Duodenal mucosa (tissue), 2 donors: Measurements from ENCODE around the gene CAPN9.

Experiments
- H3K27ac ChIP-seq: one replicate; pipeline ENCODE4 v1.7.0; 2013; ENCODE audit warnings: low read depth, low read length
- H3K27me3 ChIP-seq, 2 donors: one replicate each; pipeline ENCODE4 v1.7.0; 2013; ENCODE audit warnings: low read length in 2 of 2, control low read depth in 1 of 2; ENCODE audit not compliant: insufficient read depth in 2 of 2, control insufficient read depth in 1 of 2
- H3K36me3 ChIP-seq, 2 donors: one replicate each; pipeline ENCODE4 v1.7.0; 2013; ENCODE audit warnings: low read length in 2 of 2, control low read depth in 1 of 2; ENCODE audit not compliant: insufficient read depth in 2 of 2, control insufficient read depth in 1 of 2
- H3K4me1 ChIP-seq, 2 donors: one replicate each; pipeline ENCODE4 v1.7.0; 2013; ENCODE audit warnings: low read length in 2 of 2, control low read depth in 1 of 2; ENCODE audit not compliant: insufficient read depth in 2 of 2, control insufficient read depth in 1 of 2
- H3K4me3 ChIP-seq, 2 donors: one replicate each; pipeline ENCODE4 v1.7.0; 2013; ENCODE audit warnings: low read length in 2 of 2, low read depth in 1 of 2
- H3K9ac ChIP-seq, 2 donors: one replicate each; pipeline ENCODE4 v1.7.0; 2013; ENCODE audit warnings: low read length in 2 of 2, low read depth in 1 of 2
- H3K9me3 ChIP-seq, 2 donors: one replicate each; pipeline ENCODE4 v1.7.0; 2013; ENCODE audit warnings: low read length in 2 of 2, control low read depth in 1 of 2; ENCODE audit not compliant: control insufficient read depth in 1 of 2

CAPN9 gene

DNA sequence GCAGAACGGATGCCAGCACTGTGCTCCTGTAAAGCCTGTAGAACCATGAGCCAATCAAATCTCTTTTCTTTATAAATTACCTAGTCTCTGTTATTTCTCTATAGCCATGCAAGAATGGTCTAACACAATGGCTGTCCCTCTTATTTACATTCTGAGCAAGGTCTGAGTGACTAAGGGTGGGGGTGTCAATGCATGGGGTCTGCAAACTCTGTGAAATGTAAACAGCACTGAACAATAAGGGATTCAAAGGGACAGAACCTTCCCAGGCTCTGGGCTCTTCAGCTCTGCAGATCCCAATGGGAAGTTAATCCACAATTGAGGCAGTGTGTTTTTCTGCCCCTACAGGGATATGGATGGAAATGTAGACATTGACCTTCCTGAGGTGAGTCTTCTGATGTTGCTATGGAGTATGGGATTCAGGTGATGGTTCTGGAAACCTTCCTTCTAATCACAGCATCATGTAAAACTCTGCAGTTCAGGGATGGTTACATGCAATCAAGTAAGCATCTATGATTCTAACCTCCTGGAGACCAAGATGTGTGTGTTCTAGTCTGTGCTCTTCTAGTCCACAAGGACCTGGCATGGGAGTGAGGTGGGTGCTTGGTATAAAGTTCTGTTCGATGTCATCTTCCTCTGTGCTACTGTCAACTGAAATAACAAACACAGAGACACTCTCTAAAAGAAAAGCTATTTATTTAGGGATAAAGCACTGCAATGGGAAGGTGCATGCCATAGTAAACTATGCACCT is 38.6 kb downstream of the CAPN9 start:
- no peak overlapping the region for H3K4me3 ChIP-seq
- H3K4me1 ChIP-seq, result no peaks in the 10 kb centered on the region
- no peak overlapping the region for H3K27ac ChIP-seq
- no peaks in the 10 kb centered on the region for H3K36me3 ChIP-seq
- H3K9me3 ChIP-seq, result no peaks in the 10 kb centered on the region
- H3K9ac ChIP-seq, result no peak overlapping the region
- H3K27me3 ChIP-seq, result no peaks in the 10 kb centered on the region

DNA sequence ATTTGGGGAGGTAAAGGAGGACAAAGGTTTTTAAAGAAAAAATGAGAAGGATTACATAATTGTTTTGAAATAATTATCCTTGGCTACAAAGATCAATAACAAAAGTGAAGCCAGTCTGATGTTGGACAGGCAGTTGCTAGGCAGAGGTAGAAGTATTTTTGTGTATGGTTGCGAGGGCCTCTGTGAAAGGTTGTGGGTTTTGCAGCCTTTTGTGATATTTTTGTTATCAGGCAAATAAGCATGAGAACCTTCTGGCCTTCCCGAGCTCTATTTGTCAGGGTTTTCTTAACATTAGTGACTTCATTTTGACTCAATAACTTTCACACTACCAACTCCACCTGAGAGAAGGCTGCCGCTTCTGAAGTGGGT is 39.2 kb downstream of the CAPN9 start:
- Histone ChIP-seq H3K36me3 (no peaks in the 10 kb centered on the region), H3K4me3 (no peak overlapping the region), H3K9ac (no peak overlapping the region), H3K27me3 (no peaks in the 10 kb centered on the region), H3K4me1 (no peaks in the 10 kb centered on the region), H3K27ac (no peak overlapping the region), H3K9me3 (no peaks in the 10 kb centered on the region)

DNA sequence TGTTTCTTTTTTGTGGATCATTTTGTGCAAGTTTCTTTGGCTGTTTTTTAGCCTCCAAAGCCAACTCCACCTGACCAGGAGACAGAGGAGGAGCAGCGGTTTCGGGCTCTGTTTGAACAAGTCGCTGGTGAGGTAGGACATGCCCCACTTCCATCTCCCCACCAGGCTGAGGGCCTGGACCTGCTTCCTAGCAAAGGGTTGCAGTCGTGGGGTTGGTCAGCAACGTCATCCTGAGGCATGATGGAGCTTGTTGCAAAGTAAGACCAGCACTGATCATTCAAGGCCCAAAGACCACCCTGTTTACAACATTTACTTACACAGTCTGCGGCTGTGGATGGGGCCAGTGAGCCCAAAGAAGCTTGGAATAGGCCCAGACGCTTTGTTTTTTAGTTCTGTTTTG is 40.3 kb downstream of the CAPN9 start:
- Histone ChIP-seq H3K9ac (no peak overlapping the region), H3K4me1 (no peaks in the 10 kb centered on the region), H3K36me3 (no peaks in the 10 kb centered on the region), H3K9me3 (no peaks in the 10 kb centered on the region), H3K4me3 (no peak overlapping the region), H3K27ac (no peak overlapping the region), H3K27me3 (no peaks in the 10 kb centered on the region)

DNA sequence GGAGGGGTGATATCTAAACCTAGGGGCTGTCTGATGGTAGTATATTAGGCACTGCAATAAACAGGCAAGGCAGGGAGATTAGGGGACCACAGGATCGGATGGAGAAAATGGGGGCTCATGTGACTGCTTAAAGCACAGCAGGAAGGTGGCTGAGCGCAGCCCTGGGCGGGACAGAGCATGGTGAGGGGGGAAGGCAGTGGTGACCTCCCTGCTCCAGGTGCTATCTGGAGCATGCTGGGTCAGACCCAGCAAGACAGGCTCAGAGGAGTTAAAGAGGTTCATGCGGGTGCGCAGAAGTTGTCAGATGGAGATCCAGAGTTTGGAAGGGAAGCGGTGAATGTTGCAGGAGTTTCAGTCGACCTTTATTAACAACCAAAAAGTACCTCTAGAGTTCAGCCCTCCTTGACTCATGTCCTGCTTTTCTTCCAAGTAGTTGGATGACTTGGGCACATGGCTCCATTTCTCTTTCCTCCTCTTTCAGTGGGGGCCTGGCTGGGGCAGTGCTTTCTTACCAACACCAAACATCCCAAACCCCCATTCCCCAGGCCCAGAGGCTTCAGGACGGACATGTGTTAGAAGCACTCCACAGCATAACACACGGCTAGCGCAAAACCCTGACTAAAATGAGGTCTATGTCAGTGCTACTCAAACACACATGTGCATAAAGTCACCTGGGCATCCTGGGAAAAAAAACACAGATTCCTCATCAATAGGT is 41.5 kb downstream of the CAPN9 start:
- Histone ChIP-seq H3K27ac (no peak overlapping the region), H3K27me3 (no peaks in the 10 kb centered on the region), H3K9ac (no peak overlapping the region), H3K4me1 (no peaks in the 10 kb centered on the region), H3K36me3 (no peaks in the 10 kb centered on the region), H3K4me3 (no peak overlapping the region), H3K9me3 (no peaks in the 10 kb centered on the region)

DNA sequence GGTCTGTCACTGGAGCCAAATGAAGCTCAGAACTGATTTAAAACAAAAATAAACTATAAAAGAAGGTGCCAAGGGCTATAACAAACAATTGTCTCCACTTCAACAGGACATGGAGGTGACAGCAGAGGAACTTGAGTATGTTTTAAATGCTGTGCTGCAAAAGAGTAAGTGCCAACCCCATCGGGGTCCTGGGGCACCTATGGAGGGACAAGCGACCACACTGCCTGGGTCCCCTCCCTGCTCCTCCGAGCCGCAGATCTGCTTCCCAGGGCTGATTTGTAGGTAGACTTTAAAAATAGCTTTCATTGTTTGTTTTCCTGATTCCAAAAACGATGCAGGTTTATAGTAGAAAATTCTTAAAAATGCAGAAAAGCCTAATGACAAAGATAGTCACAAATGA is 42.8 kb downstream of the CAPN9 start:
- Histone ChIP-seq H3K27me3 (no peaks in the 10 kb centered on the region), H3K4me1 (no peaks in the 10 kb centered on the region), H3K27ac (no peak overlapping the region)

DNA sequence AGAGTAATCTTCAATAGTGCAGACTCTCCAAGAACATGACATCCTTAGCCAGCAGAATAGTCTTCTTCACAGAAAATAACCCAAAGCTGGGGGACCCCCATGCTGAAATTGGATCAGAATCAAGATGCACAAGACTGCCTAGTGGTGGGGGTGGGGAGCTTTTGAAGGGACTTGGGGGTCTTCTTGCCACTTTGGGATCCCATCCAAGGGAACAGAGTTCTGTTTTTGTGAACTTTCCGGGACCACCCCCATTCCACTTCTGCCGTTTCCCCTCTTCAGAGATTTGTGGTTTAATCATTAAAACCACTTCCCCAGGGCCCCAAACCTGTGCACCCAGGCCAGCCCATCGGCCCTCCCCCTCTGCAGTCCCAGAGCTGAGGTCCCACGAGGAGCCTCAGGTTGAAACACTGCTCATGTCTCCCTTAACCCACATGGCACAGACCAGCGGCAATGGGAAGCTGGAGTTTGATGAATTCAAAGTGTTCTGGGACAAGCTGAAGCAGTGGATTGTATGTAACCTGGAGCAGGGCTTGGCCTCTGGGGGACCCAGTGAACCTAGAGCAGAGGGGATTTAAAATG is 44.9 kb downstream of the CAPN9 start:
- H3K4me3 ChIP-seq, result no peak overlapping the region
- H3K9me3 ChIP-seq, result no peaks in the 10 kb centered on the region
- no peaks in the 10 kb centered on the region for H3K4me1 ChIP-seq
- no peaks in the 10 kb centered on the region for H3K27me3 ChIP-seq
- no peak overlapping the region for H3K9ac ChIP-seq
- H3K36me3 ChIP-seq, result no peaks in the 10 kb centered on the region
- H3K27ac ChIP-seq, result no peak overlapping the region

More for the DNA sequence above, 42.8 kb downstream of the CAPN9 start:
- Histone ChIP-seq H3K9me3 (no peaks in the 10 kb centered on the region), H3K9ac (no peak overlapping the region), H3K4me3 (no peak overlapping the region), H3K36me3 (no peaks in the 10 kb centered on the region)

DNA sequence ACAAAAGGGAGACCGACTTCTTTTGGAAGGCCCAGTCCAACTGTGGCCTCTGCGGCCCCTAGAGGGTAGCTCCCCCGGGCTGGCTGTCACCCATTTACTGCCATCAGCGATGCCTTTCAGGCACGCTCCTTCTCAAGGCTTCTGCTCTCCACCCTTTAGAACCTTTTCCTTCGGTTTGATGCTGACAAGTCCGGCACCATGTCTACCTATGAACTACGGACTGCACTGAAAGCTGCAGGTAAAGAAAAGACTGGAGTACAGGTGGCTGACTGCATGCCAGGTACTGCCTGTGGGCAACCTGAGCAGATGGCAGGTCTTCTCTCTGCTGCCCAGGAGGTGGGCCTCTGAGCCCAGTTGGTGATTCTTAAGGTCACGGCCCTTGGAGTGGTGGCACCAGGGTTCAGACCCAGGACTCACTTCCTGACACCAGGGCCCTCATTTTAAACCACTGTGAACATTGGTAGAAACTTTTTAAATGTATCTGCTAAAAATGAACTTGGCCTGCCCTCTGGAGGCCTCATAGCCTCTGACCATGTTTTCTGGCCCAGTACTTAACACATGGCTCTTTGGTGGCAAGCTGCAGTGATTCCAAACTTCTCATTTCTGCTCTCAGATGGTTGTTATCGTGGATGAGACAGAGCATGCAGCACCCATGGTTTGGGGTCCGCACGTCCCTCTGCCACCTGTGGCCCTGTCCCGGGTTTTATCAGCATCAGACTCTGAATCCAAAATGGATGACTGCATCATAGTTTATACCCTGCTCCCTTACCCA is 45.7 kb downstream of the CAPN9 start:
- no peaks in the 10 kb centered on the region for H3K4me1 ChIP-seq
- H3K4me3 ChIP-seq, result no peak overlapping the region
- peaks cover 0 to 3% of the 10 kb centered on the region in 2 donors for H3K27me3 ChIP-seq
- H3K36me3 ChIP-seq, result no peaks in the 10 kb centered on the region
- H3K27ac ChIP-seq, result no peak overlapping the region
- no peak overlapping the region for H3K9ac ChIP-seq
- H3K9me3 ChIP-seq, result no peaks in the 10 kb centered on the region

DNA sequence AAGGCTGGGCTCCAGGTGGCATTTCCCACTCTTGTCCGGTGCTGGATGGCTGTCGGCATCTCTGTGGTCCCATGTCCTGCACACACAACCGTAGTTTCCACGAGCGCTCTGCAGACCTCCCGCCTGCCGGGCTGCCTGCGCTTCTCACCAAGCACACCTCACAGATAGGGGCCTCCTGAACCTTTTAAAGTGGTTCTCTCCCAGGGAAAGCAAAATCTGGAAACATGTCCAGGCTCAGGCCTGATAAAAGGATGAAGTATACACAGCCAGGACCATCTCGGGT is 46.2 kb downstream of the CAPN9 start:
- H3K9ac ChIP-seq, result no peak overlapping the region
- no peaks in the 10 kb centered on the region for H3K9me3 ChIP-seq
- no peak overlapping the region for H3K4me3 ChIP-seq
- H3K36me3 ChIP-seq, result no peaks in the 10 kb centered on the region
- no peak overlapping the region for H3K27ac ChIP-seq
- peaks cover 0 to 3% of the 10 kb centered on the region in 2 donors for H3K27me3 ChIP-seq
- H3K4me1 ChIP-seq, result no peaks in the 10 kb centered on the region

DNA sequence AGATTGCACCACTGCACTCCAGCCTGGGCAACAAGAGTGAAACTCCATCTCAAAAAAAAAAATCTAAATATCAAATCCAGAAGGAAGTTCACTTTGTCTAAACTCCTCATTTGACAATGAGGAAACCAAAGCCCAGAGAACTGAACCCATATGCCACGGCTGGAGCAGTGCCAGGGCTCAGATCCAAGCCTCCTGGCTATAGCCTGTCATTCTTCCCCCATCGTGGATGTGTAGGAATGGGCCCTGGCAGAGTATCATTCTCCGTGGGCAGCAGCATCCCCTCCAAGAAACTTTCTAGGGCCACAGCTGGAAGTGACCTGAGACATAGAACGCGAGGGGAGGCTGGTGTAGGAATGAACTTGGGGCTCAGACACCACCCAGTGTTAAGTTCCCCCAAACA is 47.2 kb downstream of the CAPN9 start:
- H3K27me3 ChIP-seq, result peaks cover 0 to 3% of the 10 kb centered on the region in 2 donors
- no peaks in the 10 kb centered on the region for H3K4me1 ChIP-seq
- no peaks in the 10 kb centered on the region for H3K36me3 ChIP-seq
- no peak overlapping the region for H3K4me3 ChIP-seq
- no peak overlapping the region for H3K9ac ChIP-seq
- H3K27ac ChIP-seq, result no peak overlapping the region
- H3K9me3 ChIP-seq, result no peaks in the 10 kb centered on the region
